Stimulated activated CD8-positive, alpha-beta memory T cell treated with anti-CD3 and anti-CD28 coated beads, Interleukin-7, amount 100 ng/mL, for 24 hours (primary cell): ENCODE measurements around the gene MXD3.
"Not testable (repeated sequence)": the region's sequence is repeated elsewhere in the genome, so short reads cannot be mapped to it uniquely, and the experiment has no call there.

Experiments used
- DNase-seq: peaks from one replicate; pipeline ENCODE4 v3.0.0-alpha.2; 2020; ENCODE audit warnings: low read depth

MXD3 gene, protein sequence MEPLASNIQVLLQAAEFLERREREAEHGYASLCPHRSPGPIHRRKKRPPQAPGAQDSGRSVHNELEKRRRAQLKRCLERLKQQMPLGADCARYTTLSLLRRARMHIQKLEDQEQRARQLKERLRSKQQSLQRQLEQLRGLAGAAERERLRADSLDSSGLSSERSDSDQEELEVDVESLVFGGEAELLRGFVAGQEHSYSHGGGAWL

DNA sequence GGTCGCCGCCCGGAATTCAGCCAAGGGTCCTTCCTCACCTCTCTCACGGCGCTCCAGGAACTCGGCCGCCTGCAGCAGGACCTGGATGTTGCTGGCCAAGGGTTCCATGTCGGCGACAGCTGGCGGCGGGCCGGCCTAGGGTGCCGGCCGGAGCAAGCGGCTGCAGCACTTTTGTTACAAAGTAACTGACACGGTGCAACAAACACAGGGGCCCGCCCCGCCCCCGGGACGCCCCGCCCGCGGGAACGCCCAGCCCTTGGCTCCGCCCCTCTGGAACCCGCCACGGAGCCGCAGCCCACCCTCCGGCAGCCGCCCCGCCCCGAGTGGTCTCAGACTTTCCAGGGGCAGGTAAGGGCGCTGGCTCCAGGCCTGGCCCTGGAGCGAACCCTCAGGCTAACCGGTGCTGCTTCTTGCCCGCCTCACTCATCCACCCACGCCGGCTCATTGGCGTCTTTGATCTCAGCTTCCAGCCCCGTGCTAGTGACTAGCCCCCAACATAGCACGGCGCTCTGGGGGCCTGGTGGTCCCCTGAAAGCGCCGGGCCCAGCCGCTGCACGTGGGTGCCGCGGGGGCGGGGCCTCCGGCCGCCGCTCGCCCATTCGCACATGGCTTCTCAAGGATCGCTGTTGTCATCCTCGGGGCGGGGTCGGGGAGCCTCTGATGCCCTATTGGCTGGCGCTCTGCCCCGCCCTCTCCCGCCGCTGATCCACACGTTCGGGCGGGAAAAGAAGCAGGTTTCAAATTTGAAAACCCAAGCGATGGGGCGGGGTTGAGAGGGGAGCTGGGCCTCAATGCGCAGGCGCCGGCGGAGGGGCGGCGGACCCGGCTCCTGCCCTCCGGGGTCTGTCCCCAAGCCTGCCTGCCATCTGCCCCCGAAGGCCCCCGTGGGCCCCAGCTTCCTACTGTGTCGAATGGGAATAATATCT, at the start of gene MXD3:
MXD3 (minus strand) TSS at position 176 of the 926 bp plus-strand sequence; CDS start at position 108, 68 bp downstream.
- peak; percentile 92 for DNase-seq

DNA sequence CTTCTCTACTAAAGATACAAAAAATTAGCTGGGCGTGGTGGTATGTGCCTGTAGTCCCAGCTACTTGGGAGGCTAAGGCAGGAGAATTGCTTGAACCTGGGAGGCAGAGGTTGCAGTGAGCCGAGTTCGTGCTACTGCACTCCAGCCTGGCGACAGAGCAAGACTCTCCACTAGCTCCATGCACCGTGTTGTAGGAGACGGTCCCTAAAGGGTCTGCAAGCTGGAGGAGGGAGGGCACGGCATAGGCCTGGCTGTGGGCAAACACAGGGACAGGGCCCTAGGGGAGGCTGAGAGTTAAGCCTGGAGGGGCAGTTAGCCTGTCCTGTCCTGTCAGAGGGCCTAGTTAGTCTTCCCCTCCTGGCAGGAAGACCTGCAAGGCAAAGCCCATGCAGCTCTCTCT, 49.0 kb upstream of the MXD3 start:
- not testable (repeated sequence) for DNase-seq

DNA sequence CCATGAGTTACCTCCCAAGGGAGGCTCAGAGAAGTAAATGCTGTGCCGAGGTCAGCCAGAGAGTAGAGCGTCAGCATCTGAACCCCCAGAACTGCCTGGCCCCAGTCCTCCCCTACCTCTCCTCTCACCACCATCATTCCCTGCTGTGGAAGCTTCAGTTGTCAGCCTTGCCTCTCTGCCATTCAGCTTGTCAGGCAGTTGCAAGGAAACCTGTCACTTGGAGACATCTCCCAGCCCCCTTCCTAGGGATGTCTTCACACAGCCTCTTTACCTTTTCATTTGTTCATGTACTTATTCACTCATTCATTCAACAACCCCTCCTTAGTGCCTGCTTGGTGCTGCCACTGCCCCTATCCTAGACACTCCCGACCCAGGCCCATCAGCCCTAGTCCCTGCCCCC, 48.2 kb upstream of the MXD3 start:
- no peak for DNase-seq

DNA sequence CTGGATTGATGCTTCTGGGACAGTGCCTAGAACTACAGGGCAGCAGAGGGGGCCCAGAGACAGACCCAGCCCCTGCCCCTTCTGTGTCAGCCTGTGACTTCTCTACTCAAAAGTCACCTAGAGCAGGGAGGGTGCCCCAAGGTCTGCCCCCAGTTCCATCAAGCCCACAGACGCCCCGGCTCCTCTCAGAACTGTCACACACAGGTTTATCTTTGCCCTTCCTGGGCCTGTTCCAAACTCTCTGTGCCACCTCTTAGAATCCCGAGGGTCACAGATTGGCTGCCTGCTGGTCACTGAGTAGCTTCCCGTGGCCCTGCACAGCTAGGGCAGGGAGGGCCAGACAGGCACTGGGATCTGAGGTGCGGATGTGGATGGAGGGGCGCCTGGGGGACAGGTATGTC, 47.8 kb upstream of the MXD3 start:
- DNase-seq, result no peak

DNA sequence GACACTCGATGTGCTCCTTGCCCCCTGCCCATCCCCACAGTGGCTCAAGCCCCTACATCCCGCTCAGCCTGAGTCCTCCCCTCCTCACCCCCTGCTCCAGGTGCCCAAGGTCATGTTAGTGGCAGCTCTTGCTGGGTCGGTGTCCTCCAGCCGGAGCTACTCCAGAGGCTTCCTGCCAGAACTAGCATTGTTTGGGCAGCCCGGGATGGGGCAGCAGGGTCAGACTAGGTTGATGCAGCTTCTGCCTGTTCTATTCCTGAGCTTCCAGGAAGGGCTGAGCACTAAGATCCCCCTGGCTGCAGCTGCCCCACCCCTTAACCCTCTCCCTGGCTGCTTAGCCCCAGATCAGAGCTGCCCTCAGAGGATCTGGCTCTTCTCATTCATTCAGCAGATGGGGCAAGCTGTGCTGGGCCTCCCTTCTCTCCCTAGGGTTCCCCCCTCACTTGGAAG, 46.7 kb upstream of the MXD3 start:
- no peak for DNase-seq

DNA sequence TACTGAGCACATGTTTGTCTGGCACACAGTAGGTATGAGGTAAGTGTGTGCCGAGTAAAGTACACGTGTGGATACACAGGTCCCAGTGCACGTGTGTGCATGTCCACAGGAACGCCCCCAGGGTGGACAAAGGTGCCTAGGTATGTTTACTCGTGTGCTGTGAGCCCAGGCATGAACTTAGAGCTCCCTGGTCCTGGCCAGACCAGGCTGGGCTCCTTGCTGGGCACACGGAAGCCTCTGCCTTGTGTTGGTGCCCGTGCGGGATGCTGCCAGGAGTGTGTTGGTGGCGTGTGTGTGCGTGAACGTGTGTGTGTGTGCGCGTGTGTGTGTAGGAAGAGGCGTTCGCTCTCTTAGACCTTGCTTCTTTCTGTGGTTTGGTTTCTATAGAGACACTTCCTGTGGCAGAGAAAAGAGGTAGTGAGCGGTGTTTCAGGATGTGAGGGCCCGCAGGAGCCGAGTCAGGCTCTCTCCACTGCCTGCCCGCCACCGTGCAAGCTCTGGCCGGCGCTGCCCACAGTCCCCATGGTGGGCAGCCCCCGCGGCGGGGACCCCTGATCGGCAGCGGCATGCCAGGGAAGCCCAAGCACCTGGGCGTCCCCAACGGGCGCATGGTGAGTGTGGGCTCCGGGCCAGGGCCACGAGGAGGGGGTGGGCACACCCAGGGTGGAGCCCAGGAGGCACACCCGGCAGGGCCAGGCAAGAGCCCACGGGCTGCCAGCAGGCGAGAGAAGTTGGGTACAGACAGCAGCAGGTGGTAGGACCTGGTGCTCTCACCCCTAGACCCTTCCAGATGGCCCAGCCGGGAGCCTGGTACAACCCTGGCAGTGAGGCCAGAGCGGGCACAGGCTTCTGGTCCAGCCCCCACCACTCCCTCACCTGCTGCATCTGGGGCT, 46.0 kb upstream of the MXD3 start, which contains the start of gene RGS14:
RGS14 (plus strand) TSS at position 466 of the 893 bp plus-strand sequence; CDS start at position 567, 101 bp downstream.
- DNase-seq, result no peak

DNA sequence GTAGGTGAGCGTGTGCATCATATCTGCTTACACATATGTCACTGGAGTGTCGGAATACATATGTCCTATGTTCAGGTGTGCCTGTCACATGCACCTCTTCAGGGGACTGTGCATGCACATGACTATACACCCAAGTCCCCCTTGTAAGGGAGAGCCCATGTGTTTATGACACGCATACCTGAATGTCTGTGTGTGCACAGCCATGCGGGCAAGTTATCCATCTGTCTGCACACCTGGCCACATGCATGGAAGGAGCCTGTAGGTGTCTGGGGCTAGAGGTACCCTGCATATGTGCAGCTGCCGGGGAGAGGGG, 45.4 kb upstream of the MXD3 start:
- no peak for DNase-seq

DNA sequence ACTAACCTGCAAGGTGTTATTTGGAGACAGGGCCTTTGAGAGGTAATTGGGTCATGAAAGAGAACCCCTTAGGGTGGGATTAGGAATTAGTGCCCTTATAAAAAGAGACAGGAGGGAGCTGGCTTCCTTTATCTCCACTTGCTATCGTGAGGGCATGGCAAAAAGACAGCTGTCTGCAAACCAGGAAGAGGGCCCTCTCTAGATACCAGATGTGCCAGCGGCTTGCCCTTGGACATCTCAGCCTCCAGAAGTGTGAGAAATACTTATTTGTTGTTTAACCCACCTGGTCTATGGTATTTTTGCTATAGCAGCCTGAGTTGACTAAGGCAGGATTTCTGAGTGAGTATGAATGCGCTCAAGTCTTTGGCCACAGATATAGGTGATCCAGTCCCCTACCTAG, 45.0 kb upstream of the MXD3 start:
- no peak for DNase-seq

DNA sequence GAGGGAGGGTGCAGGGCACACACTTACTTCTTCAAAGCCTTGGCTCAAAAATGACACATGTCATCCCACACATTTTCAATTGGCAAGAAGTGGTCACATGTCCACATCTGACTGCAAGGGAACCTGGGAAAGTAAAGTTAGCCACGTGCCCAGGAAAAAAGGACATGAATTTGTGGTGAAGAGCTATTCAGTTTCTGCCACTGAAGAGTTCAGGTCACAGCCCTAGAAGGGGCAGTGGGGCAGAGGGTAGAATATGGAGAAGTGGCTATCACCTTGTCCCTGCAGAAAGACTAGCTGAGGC, 44.1 kb upstream of the MXD3 start:
- DNase-seq, result no peak

DNA sequence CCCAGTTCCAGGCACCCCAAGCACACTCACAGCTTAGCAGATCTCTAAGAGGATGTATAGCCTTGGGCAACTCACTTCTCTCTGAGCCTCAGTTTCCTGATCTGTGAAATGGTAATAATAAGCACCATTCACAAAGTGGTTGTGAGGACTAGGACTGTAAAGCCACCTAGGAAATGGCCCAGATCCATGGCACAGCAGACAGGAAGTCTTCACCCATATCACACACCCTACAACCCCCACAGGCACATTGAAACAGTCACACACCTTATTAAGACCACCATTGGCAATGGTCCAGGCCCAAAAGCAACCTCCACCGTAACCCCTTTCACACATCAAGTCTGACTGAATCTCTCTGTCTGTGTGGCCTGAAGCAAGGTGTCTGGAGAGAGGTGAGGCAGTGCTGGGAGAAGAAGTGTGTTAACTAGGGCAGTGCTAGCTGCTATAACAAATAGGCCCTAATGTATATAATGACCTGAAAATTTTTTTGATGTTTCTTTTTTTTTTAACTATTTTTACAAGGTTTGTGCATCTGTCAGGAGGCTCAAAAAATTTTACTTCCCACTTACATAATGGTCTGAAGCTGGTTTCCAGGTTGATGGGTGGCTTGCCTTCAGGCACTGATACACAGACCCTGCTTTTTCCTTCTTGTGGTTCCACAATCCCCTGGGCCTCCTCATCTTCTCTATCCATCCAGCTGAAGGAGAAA, 43.6 kb upstream of the MXD3 start:
- DNase-seq, result no peak

DNA sequence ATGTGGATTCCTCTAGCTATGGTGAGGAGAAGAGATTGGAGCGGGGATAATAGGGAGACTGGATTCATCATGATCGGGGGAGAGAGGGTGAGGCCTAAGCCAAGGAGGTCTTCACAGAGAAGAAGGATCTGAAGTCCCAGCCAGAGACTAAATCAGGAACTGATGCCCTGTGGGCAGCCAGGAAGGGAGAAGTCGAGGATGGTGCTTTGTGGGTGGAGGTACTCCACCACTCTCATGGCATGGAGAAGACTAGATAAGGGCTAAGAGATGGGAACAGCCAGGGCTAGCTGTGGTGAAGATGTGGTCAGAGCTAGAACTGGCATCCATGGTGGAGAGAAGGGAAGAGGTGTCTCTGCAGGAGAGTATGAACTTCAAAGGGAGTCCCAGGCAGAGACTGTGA, 43.0 kb upstream of the MXD3 start:
- no peak for DNase-seq

DNA sequence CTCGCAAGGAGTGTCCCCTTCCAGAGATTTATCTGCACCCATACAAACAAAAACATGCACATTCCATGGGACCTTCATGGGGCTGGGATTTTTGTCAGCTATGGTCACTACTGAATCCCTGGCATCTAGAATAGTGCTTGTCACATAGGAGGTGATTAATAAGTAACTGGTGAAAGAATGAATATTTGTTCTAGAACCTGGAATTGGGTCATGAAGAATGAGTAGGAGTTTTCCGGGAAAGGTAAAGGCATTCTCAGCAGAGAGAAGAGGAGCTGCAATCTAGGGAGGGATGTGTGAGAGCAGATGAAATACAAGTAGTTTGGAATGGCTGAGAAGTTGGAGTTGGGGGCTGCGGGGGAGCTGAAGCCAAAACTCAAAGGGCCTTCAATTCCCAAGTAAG, 42.6 kb upstream of the MXD3 start:
- no peak for DNase-seq

DNA sequence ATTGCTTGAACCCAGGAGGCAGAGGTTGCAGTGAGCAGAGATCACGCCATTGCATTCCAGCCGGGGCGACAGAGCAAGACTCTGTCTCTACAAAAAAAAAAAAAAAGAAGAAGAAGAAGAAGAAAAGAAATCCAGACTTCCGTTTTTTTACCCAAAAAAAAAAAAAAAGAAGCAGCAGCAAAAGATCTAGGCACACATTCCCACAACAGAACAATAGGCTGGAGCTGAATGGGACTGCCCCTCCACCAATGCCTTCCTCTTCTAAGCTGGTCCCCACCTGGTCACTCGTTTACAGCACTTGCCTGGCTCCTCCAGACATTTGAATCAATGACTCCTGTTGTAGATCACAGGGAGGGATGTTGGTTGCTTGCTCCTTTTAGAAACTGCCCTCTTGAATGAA, 41.4 kb upstream of the MXD3 start:
- no peak for DNase-seq

DNA sequence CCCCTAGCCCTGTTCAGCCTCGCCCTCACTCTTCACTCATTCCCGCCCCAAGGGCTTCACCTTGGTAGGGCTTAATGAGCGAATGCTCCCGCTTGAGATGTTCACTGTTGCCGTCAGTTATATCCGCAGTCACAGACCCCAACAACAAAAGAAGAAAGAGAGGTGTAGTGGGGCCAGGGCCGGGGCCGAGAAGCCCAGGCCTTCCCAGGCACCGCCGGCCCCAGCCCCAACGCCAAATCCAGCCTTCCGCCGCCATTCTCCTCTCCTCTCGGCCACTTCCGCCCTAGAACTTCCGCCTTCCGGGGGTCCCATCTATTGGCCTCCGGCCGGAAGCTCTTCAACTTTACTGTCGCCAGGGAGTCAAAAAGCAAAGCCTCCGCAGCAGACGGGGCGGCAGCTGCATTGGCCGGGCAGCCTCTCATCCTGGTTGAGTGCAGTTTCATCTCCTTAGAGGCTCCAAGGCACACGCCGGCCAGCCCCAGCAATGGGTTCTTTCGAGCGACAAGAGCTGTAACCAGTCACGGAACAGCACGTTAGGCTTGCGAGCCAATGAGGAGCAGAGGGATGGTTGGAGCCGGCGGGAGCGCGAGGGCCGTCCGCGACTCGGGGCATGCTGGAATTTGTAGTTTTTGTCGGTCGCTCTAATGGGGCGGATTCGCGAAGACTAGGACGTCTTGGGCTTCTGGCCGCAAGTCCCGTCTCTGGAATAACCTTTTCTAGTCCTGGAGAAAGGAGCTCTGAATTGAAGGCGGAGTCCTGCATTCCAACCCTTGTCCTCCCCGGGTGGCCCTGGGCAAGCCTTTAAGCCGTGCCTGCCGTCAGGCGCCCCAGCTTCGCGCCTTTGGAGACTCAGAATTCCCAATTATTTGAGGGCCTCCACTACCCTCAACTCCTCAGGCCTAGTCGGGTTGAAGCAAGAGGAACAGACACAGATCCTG, 40.0 kb upstream of the MXD3 start, which contains the start of gene LMAN2:
LMAN2 (minus strand) TSS at position 277 of the 938 bp plus-strand sequence; CDS start at position 256, 21 bp downstream.
- DNase-seq, result peak; percentile 69

DNA sequence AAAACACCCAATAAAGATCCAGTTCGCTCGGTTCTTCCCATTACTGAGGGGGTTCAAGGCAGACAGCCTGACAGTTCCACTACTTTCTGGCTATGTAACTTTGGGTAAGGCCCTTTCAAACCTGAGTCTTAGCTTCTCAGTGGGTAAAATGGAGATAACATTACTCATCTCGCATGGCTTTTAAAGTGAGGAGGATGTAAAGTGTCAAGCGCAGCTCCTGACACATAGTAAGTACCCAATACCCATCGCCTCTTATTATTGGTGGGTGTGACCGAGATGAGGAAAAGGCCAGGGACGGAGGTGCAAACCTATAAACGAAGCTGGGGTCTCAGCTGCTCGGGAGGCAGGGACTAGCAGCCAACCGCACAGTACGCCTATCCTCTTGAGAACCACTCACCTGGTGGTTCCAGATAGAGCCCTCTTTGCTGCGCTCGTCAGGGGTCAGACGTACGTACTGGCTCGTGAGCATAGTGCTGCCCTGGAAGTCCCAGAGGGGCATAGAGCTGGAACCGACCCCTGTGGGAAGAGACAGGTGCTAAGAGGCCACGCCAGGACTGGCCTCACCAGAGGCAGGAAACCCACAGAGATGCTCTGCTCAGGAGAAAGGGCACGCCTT, 39.2 kb upstream of the MXD3 start:
- DNase-seq, result no peak

DNA sequence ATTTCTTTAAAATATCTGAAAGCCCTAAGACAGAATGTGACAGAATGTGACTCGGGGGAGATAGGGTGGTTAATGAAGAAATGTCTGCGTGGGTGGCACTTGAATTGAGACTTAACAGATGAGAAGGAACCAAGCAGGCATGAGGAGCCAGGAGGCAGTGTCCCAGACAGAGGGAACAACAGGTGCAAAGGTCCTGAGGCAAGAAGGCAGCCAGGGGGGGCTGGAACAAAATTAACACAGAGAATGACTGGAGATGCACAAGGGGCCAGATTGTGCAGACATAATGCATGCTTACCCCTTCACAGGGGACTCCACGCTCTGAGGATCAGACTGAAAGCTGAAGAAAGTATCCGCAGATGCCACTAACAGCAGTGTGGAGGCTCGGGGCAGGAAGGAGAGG, 38.1 kb upstream of the MXD3 start:
- DNase-seq, result no peak

DNA sequence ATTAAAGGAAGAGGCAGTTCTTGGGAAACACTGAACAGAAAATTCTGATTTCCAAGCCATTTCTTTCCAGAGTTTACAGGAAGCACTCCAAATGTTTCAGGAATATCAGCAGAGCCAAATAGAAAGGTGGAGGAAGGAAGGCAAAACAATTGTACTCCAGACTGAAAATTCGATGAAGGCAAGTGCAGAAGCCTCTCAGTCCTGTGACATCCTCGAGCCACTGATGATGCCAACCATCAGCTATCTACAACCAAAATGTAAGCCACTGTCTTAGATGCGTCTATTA, 37.6 kb upstream of the MXD3 start:
- DNase-seq, result no peak

DNA sequence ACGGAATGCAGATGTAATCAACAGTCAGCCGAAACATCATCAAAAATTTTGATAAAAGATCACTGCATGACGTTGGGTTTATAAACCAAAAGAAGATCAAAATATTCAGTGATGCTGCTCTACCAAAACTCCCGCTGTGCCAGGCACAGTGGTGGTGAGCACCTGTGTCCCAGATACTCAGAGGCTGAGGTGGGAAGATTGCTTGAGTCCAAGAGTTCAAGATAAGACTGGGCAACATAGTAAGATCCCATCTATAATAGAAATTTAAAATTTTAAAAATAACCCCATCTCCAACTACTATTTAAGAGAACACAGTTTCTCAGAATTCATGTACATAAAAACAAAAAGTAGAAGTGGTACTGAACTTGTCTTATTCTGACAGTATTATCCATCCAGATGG, 36.0 kb upstream of the MXD3 start:
- no peak for DNase-seq

DNA sequence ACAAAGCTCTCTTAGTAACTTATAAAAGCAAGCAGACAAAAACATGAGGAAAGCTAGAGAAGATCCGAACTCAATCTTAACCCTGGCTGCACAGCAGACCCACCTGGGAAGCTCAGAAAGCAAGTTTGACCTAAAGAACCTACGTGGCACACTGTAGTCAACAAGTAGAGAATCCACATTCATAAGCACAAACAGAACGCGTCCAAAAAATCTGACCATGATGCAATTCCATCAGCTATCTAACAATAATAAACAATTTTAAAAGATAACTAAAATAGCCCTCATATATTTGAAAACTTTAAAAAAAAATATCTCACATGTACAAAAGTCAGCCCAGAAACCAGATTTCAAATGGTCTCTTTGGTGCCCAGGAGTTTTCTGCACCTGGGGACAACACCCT, 35.1 kb upstream of the MXD3 start:
- DNase-seq, result no peak

DNA sequence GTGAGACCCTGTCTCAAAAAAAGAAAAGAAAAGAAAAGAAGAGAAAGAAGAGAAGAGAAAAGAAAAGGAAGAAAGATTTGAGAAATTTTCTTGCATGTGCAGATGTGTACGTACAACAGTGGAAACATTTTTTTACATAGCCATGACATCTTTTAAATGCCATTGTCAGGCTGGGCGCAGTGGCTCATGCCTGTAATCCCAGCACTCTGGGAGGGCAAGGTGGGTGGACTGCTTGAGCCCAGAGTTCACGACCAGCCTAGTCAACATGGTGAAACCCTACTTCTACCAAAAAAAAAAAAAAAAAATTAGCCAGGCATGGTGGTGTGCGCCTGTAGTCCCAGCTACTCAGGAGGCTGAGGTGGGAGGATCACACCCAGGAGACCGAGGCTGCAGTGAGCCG, 33.2 kb upstream of the MXD3 start:
- DNase-seq, result no peak

DNA sequence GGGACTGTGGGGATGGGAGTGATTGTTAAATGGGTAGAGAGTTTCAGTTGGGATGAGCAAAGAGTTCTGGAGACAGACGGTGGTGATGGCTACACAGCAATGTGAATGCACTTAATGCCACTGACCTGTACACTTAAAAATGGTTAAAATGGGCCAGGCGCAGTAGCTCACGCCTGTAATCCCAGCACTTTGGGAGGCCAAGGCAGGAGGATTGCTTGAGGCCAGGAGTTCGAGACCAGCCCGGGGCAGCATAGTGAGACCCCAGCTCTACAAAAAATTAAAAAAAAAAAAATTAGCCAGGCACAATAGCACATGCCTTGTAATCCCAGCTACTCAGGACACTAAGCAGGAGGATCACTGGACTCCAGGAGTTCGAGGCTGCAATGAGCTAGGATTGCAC, 32.1 kb upstream of the MXD3 start:
- no peak for DNase-seq
